NCI-H345 treated with DMSO at 0.1 percent for 48 hours (cell line): ENCODE results near the gene NPM1.
"Not testable (repeated sequence)": the region's sequence is repeated elsewhere in the genome, so short reads cannot be mapped to it uniquely, and the experiment has no call there.

Experiments
- DNase-seq: peaks from one replicate; lab custom pipeline; 2025; ENCODE audit not compliant: unreplicated experiment; lab: John Stamatoyannopoulos, UW

The NPM1 gene

GRCh38 chr5:171412186-171412585, 24.5 kb downstream of the NPM1 start:
- no peak for DNase-seq

GRCh38 chr5:171413153-171413910, 25.7 kb downstream of the NPM1 start:
- no peak for DNase-seq

- DNase-seq: not testable (repeated sequence)
Measured at GRCh38 chr5:171413993-171414392, 26.3 kb downstream of the NPM1 start.

DNA sequence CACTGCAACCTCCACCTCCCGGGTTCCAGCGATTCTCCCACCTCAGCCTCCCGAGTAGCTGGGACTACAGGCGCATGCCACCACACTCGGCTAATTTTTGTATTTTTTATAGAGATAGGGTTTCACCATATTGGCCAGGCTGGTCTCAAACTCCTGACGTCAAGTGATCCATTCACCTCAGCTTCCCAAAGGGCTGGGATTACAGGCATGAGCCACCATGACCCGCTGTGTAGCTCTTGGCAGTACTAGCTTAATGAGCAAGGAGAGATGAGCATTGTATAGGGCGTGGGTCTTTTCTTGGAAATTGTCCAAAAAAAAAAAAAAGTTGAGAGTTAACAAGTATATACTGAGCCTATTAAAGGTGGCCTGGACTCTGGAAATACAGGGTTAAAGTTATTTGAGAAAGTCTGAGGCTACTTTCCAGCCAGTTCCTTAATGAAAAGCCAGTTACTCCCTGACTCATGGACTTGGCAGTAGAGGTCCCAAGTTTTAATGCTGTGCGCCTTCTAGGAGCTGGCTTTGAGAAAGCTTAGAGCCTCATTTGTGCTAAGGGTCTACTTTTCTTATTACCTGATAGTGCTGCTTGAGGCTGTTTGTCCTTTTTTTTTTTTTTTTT, 27.6 kb downstream of the NPM1 start:
- no peak for DNase-seq

GRCh38 chr5:171416160-171417049, 28.8 kb downstream of the NPM1 start:
- DNase-seq: no peak

- peak; percentile 46 for DNase-seq
Measured at GRCh38 chr5:171418316-171418981, 30.8 kb downstream of the NPM1 start.

DNA sequence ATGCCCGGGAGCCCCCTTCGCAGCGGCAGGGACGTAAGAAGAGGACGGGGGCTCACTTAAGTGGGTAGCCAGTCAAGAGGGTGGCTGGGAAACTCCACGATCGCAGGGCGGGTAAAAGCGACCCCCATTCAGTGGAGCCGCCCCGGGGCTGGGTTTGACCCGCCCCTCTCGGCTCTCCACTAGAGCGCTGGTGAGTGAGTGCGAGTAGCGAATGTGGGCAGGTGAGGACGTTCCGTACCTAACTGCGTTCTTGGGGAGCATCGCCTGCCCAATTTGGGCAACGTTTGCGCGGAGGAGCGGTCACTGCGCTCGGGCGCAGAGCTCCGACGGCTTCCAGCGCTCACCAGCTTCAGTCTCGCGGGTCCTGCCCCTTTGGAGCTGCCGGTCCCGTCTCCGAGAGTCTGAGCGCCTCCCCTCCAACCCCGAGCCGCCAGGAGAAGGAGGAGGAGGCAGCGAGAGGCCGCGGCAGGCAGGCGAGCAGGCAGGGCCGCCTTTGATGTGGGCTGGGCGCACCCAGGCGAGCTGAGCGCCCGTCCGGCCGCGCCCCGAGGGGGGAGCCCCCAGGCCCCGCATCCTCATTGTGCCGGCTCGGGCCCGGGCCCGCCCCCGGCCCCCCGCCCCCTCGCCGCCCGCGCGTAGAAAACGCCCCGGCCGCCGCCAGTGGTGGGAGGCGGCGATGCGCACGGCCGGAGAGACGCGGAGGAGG, 31.5 kb downstream of the NPM1 start, which contains the start of gene FGF18:
Gene FGF18 (plus strand): TSS at position 666 of the 706 bp plus-strand sequence. CDS start 553 bp downstream, outside the sequence.
- peak; percentile 33 for DNase-seq

DNA sequence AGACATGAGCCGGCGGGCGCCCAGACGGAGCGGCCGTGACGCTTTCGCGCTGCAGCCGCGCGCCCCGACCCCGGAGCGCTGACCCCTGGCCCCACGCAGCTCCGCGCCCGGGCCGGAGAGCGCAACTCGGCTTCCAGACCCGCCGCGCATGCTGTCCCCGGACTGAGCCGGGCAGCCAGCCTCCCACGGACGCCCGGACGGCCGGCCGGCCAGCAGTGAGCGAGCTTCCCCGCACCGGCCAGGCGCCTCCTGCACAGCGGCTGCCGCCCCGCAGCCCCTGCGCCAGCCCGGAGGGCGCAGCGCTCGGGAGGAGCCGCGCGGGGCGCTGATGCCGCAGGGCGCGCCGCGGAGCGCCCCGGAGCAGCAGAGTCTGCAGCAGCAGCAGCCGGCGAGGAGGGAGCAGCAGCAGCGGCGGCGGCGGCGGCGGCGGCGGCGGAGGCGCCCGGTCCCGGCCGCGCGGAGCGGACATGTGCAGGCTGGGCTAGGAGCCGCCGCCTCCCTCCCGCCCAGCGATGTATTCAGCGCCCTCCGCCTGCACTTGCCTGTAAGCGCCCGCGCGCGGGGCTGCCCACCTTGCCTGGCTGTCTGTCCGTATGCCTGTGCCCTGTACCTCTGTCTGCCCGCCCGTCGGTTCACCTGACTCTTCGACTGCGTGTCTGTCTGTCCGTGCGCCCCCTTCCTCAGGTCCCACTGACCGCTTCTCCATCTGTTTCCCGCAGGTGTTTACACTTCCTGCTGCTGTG, 32.2 kb downstream of the NPM1 start:
- peak; percentile 15 for DNase-seq

DNA sequence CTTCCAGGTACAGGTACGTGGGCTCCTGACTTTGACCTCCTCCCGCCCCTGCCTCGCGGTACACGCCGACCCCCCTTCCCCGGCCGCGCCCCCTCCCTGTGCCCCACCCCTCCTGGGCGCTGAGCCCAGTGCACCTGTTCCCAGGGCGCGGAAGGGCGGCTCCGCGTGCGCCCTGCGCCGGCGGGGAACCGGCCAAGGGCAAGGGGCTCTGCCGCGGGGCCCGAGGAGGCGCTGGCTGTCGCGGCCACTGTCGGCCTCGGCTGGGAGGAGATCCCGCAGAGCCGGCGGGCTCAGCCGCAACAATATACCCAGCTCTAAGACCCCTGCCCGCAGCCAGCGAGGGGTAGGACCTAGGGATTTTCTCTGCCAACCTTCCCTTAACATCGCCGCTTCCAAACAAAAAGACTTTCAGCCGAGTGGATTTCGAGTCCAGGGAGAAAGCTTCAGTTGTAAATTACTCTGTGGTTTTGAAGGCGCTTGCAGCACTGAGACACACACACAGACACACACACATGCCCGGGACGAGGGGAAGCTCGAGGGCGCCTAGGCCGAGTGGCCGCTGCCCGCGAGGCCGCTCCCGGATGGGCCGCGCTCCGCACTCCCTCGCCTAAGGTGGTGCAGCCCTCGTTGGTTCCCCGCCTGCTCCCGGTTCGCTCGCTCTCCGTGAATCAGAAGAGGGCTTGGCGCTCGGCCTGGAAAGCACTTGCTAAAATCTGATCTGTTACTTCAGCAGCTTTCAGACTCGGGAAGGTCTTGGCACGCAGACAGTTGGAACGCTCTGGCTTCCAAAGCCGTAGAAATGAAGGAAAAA, 33.0 kb downstream of the NPM1 start:
- no peak for DNase-seq

DNA sequence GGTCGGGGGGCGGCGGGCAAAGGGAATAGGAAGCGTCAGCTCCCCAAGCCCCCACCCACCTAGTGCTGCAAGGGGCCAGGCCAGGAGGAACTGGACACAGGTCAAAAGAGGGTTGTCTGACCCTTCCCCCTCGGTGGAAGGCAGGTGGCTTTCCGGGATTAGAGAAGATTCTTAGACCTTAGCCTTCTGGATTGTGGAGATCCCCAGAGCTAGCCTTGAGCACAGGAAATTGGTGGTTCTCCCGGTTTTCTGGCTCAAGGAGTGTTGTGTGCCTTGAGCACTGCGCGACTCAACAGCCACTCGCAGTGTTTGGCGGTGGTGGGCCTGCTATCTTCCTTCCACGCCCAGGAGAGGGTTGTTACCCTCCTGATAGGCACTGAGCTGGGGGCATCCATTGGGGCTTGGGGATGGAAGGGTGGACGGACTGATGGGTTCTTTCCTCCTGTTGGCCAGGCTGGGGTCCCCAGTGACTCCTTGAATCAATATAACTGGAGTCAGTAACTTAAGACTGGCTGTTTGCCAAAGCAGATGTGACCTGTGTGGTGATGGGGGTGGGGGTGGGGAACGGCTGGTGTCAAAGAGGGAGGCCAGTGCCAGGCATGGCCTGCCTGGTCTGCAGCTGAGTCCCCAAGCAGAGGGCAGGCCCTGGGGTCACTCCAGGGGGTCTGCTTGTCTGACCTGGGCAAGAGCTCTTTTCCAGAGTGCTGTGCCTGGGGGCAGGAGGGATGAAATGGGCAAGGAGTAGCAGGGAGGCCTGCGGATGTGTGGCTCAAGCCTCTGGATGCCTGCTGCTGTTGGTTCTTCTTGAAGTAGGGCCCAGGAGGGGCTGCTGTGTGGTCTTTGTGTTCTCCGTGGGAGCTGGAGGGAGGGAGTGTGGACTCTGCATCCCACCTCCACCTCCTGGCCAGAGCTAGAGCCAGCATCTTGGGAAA, 33.9 kb downstream of the NPM1 start:
- no peak for DNase-seq

GRCh38 chr5:171422495-171422894, 34.8 kb downstream of the NPM1 start:
- no peak for DNase-seq

GRCh38 chr5:171422902-171423663, 35.4 kb downstream of the NPM1 start:
- no peak for DNase-seq

GRCh38 chr5:171424726-171425125, 37.1 kb downstream of the NPM1 start:
- no peak for DNase-seq

- no peak for DNase-seq
Measured at GRCh38 chr5:171425596-171426244, 38.1 kb downstream of the NPM1 start.

GRCh38 chr5:171426266-171426665, 38.6 kb downstream of the NPM1 start:
- no peak for DNase-seq

GRCh38 chr5:171426680-171427079, 39.0 kb downstream of the NPM1 start:
- no peak for DNase-seq
